Astrocyte (in vitro differentiated cells and primary cell): ENCODE results near the gene ENTHD1.

ENCODE experiments used
- EZH2 ChIP-seq: IDR thresholded peaks from 2 replicates; pipeline ENCODE4 v1.6.1; 2012; ENCODE audit warnings: mild to moderate bottlenecking, low read length, inconsistent platforms; ENCODE audit not compliant: insufficient read depth
- TF ChIP-seq, protein P1 (sequence below): IDR thresholded peaks from 2 replicates; pipeline ENCODE4 v1.5.1; 2011; ENCODE audit warnings: low read depth, mild to moderate bottlenecking, inconsistent platforms, low read length, moderate library complexity; ENCODE audit not compliant: insufficient read depth

DNA sequence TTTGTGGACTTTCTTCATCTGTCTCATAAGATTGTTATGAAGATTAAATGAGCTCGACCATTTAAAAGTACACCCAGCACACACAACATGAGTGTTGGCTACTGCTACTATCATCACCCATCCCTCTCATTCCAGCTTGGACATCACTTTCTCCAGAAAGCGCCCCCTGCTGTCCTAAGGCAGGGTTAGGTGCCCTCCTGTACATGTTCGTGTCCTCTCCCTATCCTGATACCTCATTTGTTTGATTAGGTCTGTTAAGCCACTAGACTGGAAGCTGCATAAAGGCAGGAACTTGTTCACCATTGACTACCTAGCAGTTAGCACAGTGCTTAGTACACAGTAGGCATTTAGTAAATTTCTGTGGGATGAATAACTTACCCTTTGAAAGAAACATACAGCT lies 85.5 kb downstream of the ENTHD1 start:
- TF ChIP-seq, protein P1, sequence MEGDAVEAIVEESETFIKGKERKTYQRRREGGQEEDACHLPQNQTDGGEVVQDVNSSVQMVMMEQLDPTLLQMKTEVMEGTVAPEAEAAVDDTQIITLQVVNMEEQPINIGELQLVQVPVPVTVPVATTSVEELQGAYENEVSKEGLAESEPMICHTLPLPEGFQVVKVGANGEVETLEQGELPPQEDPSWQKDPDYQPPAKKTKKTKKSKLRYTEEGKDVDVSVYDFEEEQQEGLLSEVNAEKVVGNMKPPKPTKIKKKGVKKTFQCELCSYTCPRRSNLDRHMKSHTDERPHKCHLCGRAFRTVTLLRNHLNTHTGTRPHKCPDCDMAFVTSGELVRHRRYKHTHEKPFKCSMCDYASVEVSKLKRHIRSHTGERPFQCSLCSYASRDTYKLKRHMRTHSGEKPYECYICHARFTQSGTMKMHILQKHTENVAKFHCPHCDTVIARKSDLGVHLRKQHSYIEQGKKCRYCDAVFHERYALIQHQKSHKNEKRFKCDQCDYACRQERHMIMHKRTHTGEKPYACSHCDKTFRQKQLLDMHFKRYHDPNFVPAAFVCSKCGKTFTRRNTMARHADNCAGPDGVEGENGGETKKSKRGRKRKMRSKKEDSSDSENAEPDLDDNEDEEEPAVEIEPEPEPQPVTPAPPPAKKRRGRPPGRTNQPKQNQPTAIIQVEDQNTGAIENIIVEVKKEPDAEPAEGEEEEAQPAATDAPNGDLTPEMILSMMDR: peak; percentile 9
- TF ChIP-seq EZH2: no peak
